Astrocyte of the cerebellum (primary cell): ENCODE results near the gene OR51E2.

ENCODE experiments used
- DNase-seq: peaks from one replicate; pipeline ENCODE4 v3.0.0-alpha.2; 2011; ENCODE audit warnings: low read depth
- H3K4me3 ChIP-seq: 2 replicates; pipeline ENCODE4 v1.5.1; 2011; ENCODE audit warnings: mild to moderate bottlenecking, low read depth, low read length, moderate library complexity
- CTCF ChIP-seq: IDR thresholded peaks from 2 replicates; pipeline ENCODE4 v1.5.1; 2012; ENCODE audit warnings: low read length, low read depth, moderate library complexity, mild to moderate bottlenecking; ENCODE audit errors: missing control alignments
- in situ Hi-C: cut with HindIII; loops from 2 replicates; pipeline ENCODE4 v1.10.0; 2017; ENCODE audit warnings: low sequenced_read_pairs

The OR51E2 gene

GRCh38 chr11:4644233-4644632 is 53.4 kb downstream of the OR51E2 start:
- TF ChIP-seq CTCF: no peak
- H3K4me3 ChIP-seq: no peak overlapping the region
- no peak for DNase-seq
- in situ Hi-C loops: no loop called here

- no peak for DNase-seq
- no peak for TF ChIP-seq CTCF
- in situ Hi-C loops: no loop called here
- no peak within 1 kb of the TSS for H3K4me3 ChIP-seq
Observed at GRCh38 chr11:4643682-4644081, 54.0 kb downstream of the OR51E2 start, which contains the start of gene OR51E1. OR51E1 (plus strand) TSS chr11:4643982; CDS start chr11:4652527, 8,545 bp downstream.

- no peak overlapping the region for H3K4me3 ChIP-seq
- no peak for TF ChIP-seq CTCF
- DNase-seq: no peak
- in situ Hi-C loops: no loop called here
Observed at GRCh38 chr11:4643076-4643475, 54.6 kb downstream of the OR51E2 start.

- in situ Hi-C loops: no loop called here
Observed at GRCh38 chr11:4642043-4642442, 55.6 kb downstream of the OR51E2 start.

GRCh38 chr11:4641501-4641900 is 56.2 kb downstream of the OR51E2 start:
- no peak overlapping the region for H3K4me3 ChIP-seq
- in situ Hi-C loops: no loop called here
- TF ChIP-seq CTCF: no peak
- DNase-seq: no peak

More at GRCh38 chr11:4642043-4642442, 55.6 kb downstream of the OR51E2 start:
- TF ChIP-seq CTCF: no peak
- no peak overlapping the region for H3K4me3 ChIP-seq
- no peak for DNase-seq

GRCh38 chr11:4639931-4640330 is 57.7 kb downstream of the OR51E2 start:
- in situ Hi-C loops: no loop called here
- no peak overlapping the region for H3K4me3 ChIP-seq
- DNase-seq: no peak
- TF ChIP-seq CTCF: no peak

- DNase-seq: no peak
- TF ChIP-seq CTCF: no peak
- in situ Hi-C loops: no loop called here
- H3K4me3 ChIP-seq: no peak overlapping the region
Observed at GRCh38 chr11:4637662-4638047, 60.0 kb downstream of the OR51E2 start.
